Neutrophil (primary cell): Measurements from ENCODE around the gene GPC5.

Experiments
- H3K27ac ChIP-seq: fragments of 200-600 bp; sonication (generic); 2 replicates; pipeline ENCODE4 v1.5.1; 2016; ENCODE audit warnings: mild to moderate bottlenecking, moderate library complexity
- H3K27me3 ChIP-seq: fragments of 200-600 bp; sonication (generic); 2 replicates; pipeline ENCODE4 v1.6.0; 2016; ENCODE audit warnings: mild to moderate bottlenecking
- H3K36me3 ChIP-seq: fragments of 200-600 bp; sonication (generic); 2 replicates; pipeline ENCODE4 v1.5.1; 2017
- H3K4me1 ChIP-seq, 2 experiments: fragments of 200-600 bp in 1 of 2; sonication (generic) in 1 of 2; 1 replicate in 1 of 2; 2 replicates in 1 of 2; pipeline versions ENCODE4 v1.5.1 to v1.6.1; 2013 to 2016; ENCODE audit warnings: low read depth in 1 of 2, low read length in 1 of 2, mild to moderate bottlenecking in 1 of 2, moderate library complexity in 1 of 2; ENCODE audit not compliant: control insufficient read depth in 1 of 2, insufficient read depth in 1 of 2
- H3K4me3 ChIP-seq, 2 experiments: fragments of 200-600 bp in 1 of 2; sonication (generic) in 1 of 2; 1 replicate in 1 of 2; 2 replicates in 1 of 2; pipeline ENCODE4 v1.5.1; 2013 to 2016; ENCODE audit warnings: low read depth in 1 of 2, low read length in 1 of 2, mild to moderate bottlenecking in 1 of 2, moderate library complexity in 1 of 2
- H3K9me3 ChIP-seq: fragments of 200-600 bp; sonication (generic); 2 replicates; pipeline ENCODE4 v1.5.1; 2016
- CTCF ChIP-seq: fragments of 200-600 bp; sonication (generic); IDR thresholded peaks from 2 replicates; pipeline ENCODE4 v1.5.1; 2016; ENCODE audit warnings: antibody characterized with exemption

GPC5 gene

DNA sequence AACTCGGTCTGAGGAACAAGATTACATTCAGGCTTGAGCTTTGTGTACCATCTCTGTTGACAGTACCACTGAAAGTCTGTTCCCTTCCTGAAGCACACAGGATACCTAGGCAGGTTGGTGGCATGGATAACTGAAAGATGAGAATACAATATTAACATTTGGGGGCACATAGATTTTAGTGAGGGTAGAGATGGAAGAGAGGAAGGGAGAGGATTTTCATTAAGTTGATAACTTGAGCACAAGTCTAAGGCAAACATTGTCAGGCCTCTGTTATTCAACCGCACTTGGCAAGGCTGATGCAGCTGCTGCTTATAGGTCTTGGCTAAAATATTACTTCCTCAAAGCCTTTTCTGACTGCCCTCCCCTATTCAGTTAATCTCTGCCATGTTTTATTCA lies 40.0 kb upstream of the GPC5 start:
- no peak for TF ChIP-seq CTCF
- H3K4me3 ChIP-seq = no peak overlapping the region
- no peaks in the 10 kb centered on the region for H3K4me1 ChIP-seq
- H3K27me3 ChIP-seq = no peaks in the 10 kb centered on the region
- no peak overlapping the region for H3K27ac ChIP-seq
- no peaks in the 10 kb centered on the region for H3K36me3 ChIP-seq
- H3K9me3 ChIP-seq = no peaks in the 10 kb centered on the region

- H3K27me3 ChIP-seq = no peaks in the 10 kb centered on the region
- H3K4me3 ChIP-seq = no peak overlapping the region
- no peaks in the 10 kb centered on the region for H3K36me3 ChIP-seq
- H3K4me1 ChIP-seq = no peaks in the 10 kb centered on the region
- H3K27ac ChIP-seq = no peak overlapping the region
- no peak for TF ChIP-seq CTCF
- H3K9me3 ChIP-seq = no peaks in the 10 kb centered on the region
These were observed 39.3 kb upstream of the GPC5 start for GRCh38 chr13:91359111-91359510.

- no peak for TF ChIP-seq CTCF
- no peaks in the 10 kb centered on the region for H3K27me3 ChIP-seq
- H3K9me3 ChIP-seq = no peaks in the 10 kb centered on the region
- no peaks in the 10 kb centered on the region for H3K4me1 ChIP-seq
- no peak overlapping the region for H3K4me3 ChIP-seq
- no peaks in the 10 kb centered on the region for H3K36me3 ChIP-seq
- H3K27ac ChIP-seq = no peak overlapping the region
These were observed 38.8 kb upstream of the GPC5 start for GRCh38 chr13:91359631-91360030.

DNA sequence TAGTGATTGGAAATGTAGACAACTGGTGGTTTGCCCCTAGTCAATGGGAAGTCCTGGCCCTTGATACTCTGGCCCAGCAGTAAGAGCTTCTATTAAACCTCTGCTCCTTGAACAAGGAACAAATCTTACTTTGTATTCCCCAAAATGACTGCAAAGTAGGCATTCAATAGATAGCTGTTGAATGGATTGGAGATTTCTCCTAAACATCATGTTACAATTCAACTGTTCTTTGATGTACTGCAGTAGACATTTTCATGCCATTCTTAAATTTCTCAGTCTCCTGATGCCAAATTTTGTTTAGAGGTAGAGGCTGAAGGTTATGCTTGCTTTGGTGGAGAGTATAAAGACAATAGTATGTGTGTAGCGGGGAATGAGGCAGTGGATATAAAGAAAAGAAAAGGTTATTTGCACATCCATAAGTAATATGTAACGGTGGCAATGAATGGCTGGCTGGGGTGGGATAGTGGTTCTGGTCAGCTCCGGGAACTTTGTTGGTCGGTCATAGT lies 38.1 kb upstream of the GPC5 start:
- Histone ChIP-seq H3K27me3 (no peaks in the 10 kb centered on the region), H3K27ac (no peak overlapping the region), H3K9me3 (no peaks in the 10 kb centered on the region), H3K4me3 (no peak overlapping the region), H3K4me1 (no peaks in the 10 kb centered on the region), H3K36me3 (no peaks in the 10 kb centered on the region)
- no peak for TF ChIP-seq CTCF

DNA sequence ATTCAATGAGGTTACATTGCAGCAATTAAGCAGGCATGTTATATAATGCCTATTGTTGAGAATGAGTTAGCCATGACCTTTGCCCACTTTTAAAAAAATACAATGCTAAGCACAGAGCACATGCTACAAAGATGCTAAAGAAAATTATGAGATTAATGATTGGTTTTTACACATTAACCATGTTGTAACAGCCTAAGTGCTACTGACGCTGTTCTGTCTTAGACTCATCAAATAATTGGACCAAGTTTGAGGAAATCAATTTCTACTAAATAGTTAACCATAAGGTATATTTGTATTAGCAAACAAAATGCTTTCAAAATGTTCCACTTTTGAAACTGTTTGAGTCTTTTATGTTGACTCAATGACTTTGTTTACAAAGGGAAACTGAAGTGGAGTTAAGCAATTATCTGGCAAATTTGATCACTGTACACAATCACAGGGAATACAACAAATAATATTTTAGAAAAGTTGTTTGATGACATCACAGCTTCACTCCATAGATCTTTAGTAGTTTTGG lies 36.6 kb upstream of the GPC5 start:
- Histone ChIP-seq H3K36me3 (no peaks in the 10 kb centered on the region), H3K27ac (no peak overlapping the region), H3K27me3 (no peaks in the 10 kb centered on the region), H3K9me3 (no peaks in the 10 kb centered on the region), H3K4me3 (no peak overlapping the region), H3K4me1 (no peaks in the 10 kb centered on the region)
- no peak for TF ChIP-seq CTCF

DNA sequence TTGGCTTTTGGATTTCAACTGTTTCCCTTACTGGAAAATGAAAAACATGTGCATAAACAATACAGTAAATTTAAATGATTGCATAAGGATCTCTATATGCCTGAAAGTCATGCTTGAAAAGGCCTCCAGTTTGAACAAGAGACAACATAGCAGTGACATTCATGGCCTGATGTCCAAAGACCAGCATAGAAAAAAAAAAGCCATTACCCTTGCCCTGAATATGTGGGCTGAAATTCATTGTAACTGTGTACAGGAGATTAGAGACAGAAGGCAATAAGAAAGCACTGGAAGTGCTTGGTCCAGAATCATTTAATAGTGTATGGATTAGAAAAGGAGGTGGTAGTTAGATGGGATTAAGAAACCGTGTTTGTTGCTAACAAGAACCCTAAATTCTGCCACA lies 35.5 kb upstream of the GPC5 start:
- Histone ChIP-seq H3K4me1 (no peaks in the 10 kb centered on the region), H3K4me3 (no peak overlapping the region), H3K36me3 (no peaks in the 10 kb centered on the region), H3K9me3 (no peaks in the 10 kb centered on the region), H3K27me3 (no peaks in the 10 kb centered on the region), H3K27ac (no peak overlapping the region)
- no peak for TF ChIP-seq CTCF
